Measurements from ENCODE around the gene ZBTB5.

ZBTB5 gene

GRCh38 chr9:37424204-37424685, 41.0 kb downstream of the ZBTB5 start:
- H3K4me3 ChIP-seq (replicated peaks; ENCODE audit: low read depth, low read length) = peak overlapping the region; percentile 83
- TF ChIP-seq CTCF (IDR thresholded peaks at IDR 0.05; ENCODE audit: low read depth, low read length, missing control alignments) = no peak
- DNase-seq (ENCODE audit: extremely low read depth, low read depth) = no peak

- peak overlapping the region; percentile 83 for H3K4me3 ChIP-seq (replicated peaks; ENCODE audit: low read depth, low read length)
- no peak for TF ChIP-seq CTCF (IDR thresholded peaks at IDR 0.05; ENCODE audit: low read depth, low read length, missing control alignments)
- no peak for DNase-seq (ENCODE audit: extremely low read depth, low read depth)
These were observed 41.7 kb downstream of the ZBTB5 start for GRCh38 chr9:37423508-37423907.

- TF ChIP-seq CTCF (IDR thresholded peaks at IDR 0.05; ENCODE audit: low read depth, low read length, missing control alignments) = no peak
- peak within 1 kb of the TSS; percentile 83 for H3K4me3 ChIP-seq (replicated peaks; ENCODE audit: low read depth, low read length)
- DNase-seq (ENCODE audit: extremely low read depth, low read depth) = peak; percentile 25
These were observed 42.8 kb downstream of the ZBTB5 start, which contains the start of gene GRHPR for GRCh38 chr9:37422289-37423104. TSS of gene GRHPR (plus strand) at chr9:37422696. CDS start at chr9:37422751, 55 bp downstream.

- H3K4me3 ChIP-seq (replicated peaks; ENCODE audit: low read depth, low read length) = peak overlapping the region; percentile 83
- TF ChIP-seq CTCF (IDR thresholded peaks at IDR 0.05; ENCODE audit: low read depth, low read length, missing control alignments) = no peak
- DNase-seq (ENCODE audit: extremely low read depth, low read depth) = no peak
These were observed 43.3 kb downstream of the ZBTB5 start for GRCh38 chr9:37421914-37422288.

- no peak for DNase-seq (ENCODE audit: extremely low read depth, low read depth)
- TF ChIP-seq CTCF (IDR thresholded peaks at IDR 0.05; ENCODE audit: low read depth, low read length, missing control alignments) = no peak
- no peak overlapping the region for H3K4me3 ChIP-seq (replicated peaks; ENCODE audit: low read depth, low read length)
These were observed 44.7 kb downstream of the ZBTB5 start for GRCh38 chr9:37420271-37421215.

- no peak for TF ChIP-seq CTCF (IDR thresholded peaks at IDR 0.05; ENCODE audit: low read depth, low read length, missing control alignments)
- H3K4me3 ChIP-seq (replicated peaks; ENCODE audit: low read depth, low read length) = no peak overlapping the region
- no peak for DNase-seq (ENCODE audit: extremely low read depth, low read depth)
These were observed 46.0 kb downstream of the ZBTB5 start for GRCh38 chr9:37419204-37419603.
